Gastrocnemius medialis (tissue), 4 donors: ENCODE measurements around the gene KLB.

Experiments used
- POLR2A ChIP-seq, 2 donors: fragments of 450-650 bp; IDR thresholded peaks; one replicate each; pipeline ENCODE4 v1.6.1; 2017; ENCODE audit warnings: antibody characterized with exemption in 2 of 2, mild to moderate bottlenecking in 2 of 2, moderate library complexity in 2 of 2
- TF ChIP-seq, protein P1 (sequence below), 5 experiments: fragments of 450-650 bp in 3 of 5; fragments of 200-600 bp in 2 of 5; sonication (generic) in 2 of 5; IDR thresholded peaks in 4 of 5; conservative IDR thresholded peaks in 1 of 5; 1 replicate in 4 of 5; 2 replicates in 1 of 5; pipeline ENCODE4 v1.5.1; 2016 to 2019; ENCODE audit warnings: antibody characterized with exemption in 5 of 5, mild to moderate bottlenecking in 3 of 5, moderate library complexity in 3 of 5

GRCh38 chr4:39455486-39455885 lies 48.8 kb downstream of the KLB start:
- TF ChIP-seq, protein P1, sequence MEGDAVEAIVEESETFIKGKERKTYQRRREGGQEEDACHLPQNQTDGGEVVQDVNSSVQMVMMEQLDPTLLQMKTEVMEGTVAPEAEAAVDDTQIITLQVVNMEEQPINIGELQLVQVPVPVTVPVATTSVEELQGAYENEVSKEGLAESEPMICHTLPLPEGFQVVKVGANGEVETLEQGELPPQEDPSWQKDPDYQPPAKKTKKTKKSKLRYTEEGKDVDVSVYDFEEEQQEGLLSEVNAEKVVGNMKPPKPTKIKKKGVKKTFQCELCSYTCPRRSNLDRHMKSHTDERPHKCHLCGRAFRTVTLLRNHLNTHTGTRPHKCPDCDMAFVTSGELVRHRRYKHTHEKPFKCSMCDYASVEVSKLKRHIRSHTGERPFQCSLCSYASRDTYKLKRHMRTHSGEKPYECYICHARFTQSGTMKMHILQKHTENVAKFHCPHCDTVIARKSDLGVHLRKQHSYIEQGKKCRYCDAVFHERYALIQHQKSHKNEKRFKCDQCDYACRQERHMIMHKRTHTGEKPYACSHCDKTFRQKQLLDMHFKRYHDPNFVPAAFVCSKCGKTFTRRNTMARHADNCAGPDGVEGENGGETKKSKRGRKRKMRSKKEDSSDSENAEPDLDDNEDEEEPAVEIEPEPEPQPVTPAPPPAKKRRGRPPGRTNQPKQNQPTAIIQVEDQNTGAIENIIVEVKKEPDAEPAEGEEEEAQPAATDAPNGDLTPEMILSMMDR (IDR thresholded peaks at IDR 0.05 in 4 of 5, conservative IDR thresholded peaks at IDR 0.05 in 1 of 5) = no peak
- TF ChIP-seq POLR2A (IDR thresholded peaks at IDR 0.05) = no peak
